HTERT RPE-1 (cell line): ENCODE measurements around the gene COL15A1.

Source experiments
- in situ Hi-C: fragments of 300-500 bp; cut with MboI; formaldehyde crosslinking; loops from 4 replicates; pipeline ENCODE4 v1.14.3; 2020; ENCODE audit warnings: low sequenced_read_pairs

Gene COL15A1

GRCh38 chr9:98992107-98992884 lies 48.6 kb downstream of the COL15A1 start:
- in situ Hi-C loops = no loop called here

DNA sequence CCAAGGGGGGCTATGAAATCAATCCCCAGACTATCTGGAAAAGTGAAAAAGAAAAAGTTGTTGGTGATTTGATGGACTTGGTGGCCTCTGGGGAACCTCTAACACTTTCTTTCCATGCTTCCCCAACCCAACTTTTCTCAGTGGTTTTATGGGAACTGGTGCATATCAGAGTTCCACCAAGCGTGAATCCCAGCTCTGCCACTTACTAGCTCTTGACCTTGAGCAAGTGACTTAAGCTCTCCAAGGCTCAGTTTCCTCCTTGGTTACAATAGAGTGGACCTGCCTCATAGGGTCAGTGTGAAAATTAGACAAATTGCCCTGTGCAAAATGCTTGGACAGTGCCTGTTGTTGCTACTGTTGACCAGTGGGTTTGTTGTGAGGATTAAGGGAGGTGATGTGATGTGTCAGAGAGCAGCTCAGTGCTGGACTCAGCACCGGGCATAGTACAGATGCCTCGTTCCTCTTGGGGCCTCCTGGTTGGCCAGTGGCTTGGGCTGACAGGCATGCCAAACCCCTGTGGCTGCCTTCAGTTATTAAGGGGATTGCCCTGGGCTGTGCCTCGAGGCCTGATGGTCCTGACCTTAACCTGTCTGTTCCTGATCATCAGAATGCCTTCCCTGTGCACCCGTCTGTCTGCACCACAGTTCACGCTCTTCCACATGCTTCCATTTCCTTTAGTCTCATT lies 49.3 kb downstream of the COL15A1 start:
- in situ Hi-C loops = no loop called here

- in situ Hi-C loops = no loop called here
Measured at GRCh38 chr9:98993570-98993945, 49.9 kb downstream of the COL15A1 start.

- in situ Hi-C loops = no loop called here
Measured at GRCh38 chr9:98994172-98995058, 50.7 kb downstream of the COL15A1 start.

DNA sequence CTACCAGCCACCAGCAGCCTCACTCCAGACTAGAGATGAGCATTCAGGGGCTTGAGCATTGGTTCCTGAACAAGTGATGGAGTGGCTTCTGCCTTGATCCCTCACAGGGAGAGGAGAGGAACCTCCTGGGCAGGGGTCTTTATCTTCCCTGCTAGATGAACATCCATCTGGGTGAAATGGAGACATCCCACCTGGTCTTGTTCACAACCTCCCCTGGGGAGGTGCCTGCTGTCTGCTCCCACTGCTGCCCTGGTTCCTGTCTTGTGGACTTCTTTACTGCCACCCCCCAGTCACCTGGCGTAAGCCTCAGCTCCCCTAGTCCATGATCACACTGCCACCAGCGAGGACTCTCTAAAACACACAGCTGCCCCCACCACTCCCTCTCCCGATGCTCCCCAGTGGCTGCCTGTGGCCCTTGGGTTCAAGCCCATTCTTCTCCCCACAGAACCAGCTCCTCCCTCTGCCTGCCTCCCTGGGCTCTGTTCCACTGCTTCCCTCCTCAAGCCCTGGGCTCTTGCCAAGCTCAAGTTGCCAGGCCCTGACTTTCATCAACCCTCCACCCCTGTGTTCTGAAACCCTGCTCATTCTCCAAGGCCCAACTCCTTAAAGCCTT lies 51.5 kb downstream of the COL15A1 start:
- in situ Hi-C loops = no loop called here

GRCh38 chr9:98995971-98996504 lies 52.3 kb downstream of the COL15A1 start:
- in situ Hi-C loops = no loop called here

GRCh38 chr9:98997604-98998003 lies 53.9 kb downstream of the COL15A1 start:
- in situ Hi-C loops = no loop called here

- in situ Hi-C loops = no loop called here
Measured at GRCh38 chr9:98998441-98999151, 54.9 kb downstream of the COL15A1 start.

GRCh38 chr9:98999152-98999525 lies 55.4 kb downstream of the COL15A1 start:
- in situ Hi-C loops = no loop called here

DNA sequence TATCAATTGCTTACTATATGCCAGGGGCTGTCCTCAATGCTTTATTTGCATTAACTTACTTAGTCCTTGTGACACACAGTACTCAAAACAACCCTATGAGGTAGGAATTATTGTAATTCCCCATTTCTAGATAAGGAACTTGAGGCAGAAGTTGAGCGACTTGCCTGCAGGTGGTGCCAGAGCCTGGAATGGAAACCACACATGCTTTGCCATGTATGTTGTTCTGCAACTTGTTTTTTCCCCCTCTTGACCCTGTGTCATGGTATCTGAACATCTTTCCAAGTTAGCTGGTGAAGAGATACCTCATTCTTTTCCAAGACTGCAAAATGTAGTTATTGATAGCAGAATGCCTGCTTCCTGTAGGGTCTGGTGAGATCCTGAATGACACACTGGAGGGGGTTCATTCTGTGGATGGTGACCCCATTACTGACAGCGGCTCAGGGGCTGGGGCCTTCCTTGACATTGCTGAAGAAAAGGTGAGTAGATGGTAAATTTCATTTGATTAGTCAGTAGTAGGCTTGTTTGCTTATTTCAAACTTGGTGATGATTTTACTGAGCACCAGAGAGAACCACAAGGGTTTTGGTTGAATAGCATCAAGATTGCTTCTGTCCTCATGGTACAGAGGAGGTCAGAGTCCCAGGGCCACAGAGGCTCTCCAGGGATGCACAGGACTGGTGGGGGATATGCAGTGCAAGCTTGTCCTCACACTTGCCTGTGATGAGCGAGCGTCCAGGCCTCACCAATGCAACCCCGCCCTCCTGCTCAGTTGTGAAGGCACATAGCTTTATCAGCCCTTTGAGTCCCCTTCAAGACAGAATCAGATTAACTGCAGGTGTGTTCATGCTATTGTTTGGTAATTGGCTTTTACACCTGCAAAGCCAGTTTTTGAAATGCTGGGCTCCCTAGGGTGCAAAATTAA lies 57.0 kb downstream of the COL15A1 start:
- in situ Hi-C loops = loop anchor here (25.0 kb wide), 1 partner anchor 137 kb away; no protein-coding TSS in a partner anchor

DNA sequence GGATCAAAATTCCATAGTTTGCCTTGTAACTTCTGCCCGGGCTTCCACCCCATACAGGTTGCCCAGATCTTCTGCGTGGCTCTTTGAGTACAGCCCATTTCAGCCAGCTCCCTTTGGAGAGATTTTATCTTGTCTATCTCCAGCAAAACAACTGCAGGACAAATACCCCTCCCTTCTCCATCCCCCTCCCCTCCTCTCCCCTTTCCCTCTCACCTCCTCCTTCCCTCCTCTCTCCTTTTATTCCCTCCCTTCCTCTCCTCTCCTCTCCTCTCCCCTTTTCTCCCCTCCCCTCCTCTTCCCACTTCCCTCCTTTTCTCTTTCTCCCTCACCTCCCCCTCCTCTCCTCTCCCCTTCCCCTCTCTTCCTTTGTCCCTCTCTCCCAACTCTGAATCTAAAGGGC lies 58.2 kb downstream of the COL15A1 start:
- in situ Hi-C loops = loop anchor here (25.0 kb wide), 1 partner anchor 135 kb away; no protein-coding TSS in a partner anchor

DNA sequence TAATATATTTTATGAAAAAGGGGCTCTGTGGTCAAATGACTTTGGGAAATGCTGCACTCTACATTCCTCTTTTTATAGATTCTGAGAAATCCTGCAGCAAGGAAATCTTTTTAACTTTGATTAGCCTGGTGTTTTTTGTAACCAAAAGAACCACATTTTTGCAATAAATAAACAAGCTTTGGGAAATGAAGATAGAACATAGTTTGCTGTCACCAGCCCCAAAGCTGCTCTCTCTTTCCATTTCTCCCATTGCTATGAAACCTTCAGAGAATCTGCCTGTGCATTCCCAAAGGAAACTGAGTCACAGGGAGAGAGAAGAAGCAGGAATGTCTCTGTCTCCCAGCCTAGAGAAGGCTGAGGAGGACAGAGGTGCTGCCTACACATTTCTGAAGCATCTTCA lies 59.0 kb downstream of the COL15A1 start:
- in situ Hi-C loops = loop anchor here (25.0 kb wide), 1 partner anchor 135 kb away; no protein-coding TSS in a partner anchor

DNA sequence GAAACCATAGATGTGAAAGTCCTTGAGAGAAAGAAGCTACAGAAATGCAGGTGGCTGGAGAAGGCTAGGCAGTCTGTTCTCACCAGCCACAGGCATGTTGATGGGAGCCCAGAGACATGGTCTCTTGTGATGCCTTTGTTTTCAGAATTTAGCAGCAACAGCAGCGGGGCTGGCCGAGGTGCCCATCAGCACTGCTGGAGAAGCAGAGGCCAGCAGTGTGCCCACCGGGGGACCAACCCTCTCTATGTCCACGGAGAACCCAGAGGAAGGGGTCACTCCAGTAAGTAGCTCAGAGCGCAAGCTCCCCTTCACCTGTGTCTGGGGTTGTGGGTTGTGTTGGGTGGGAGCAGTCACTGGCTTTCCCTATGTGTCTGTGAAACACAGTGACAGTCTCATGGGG lies 59.6 kb downstream of the COL15A1 start:
- in situ Hi-C loops = loop anchor here (25.0 kb wide), 1 partner anchor 134 kb away; no protein-coding TSS in a partner anchor

- in situ Hi-C loops = loop anchor here (25.0 kb wide), 1 partner anchor 133 kb away; no protein-coding TSS in a partner anchor
Measured at GRCh38 chr9:99004115-99004514, 60.4 kb downstream of the COL15A1 start.

DNA sequence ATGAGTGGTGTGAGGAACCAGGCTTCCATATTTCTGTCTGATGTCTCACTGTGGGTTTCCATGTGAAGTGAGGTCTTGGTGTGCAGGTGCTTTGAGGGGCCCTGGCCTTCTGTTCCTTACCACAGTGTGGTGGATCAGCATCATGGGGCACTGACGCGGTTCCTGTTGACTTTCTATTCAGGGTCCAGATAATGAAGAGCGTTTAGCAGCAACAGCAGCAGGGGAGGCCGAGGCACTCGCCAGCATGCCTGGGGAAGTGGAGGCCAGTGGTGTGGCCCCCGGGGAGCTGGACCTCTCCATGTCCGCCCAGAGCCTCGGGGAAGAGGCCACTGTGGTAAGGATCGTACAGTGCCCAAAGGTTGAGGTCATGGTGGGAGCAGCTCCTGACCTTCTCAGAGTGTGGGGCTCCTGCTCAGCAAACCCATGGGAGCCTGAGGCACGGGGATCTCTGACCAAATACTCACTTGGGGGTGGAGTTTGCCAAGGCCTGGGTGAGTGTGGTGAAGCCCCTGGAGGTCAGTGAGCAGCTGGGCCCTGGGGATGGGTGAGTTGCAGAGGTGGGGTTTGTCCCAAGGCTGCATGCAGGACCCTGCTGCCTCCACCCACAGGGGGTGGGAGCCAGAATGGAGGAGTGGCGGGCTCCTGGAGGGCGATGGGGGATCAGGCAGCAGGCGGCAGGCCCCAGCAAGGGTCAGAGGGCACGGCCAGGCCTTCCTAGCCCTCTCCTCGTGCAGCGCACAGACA lies 61.2 kb downstream of the COL15A1 start:
- in situ Hi-C loops = loop anchor here (25.0 kb wide), 1 partner anchor 132 kb away; no protein-coding TSS in a partner anchor

DNA sequence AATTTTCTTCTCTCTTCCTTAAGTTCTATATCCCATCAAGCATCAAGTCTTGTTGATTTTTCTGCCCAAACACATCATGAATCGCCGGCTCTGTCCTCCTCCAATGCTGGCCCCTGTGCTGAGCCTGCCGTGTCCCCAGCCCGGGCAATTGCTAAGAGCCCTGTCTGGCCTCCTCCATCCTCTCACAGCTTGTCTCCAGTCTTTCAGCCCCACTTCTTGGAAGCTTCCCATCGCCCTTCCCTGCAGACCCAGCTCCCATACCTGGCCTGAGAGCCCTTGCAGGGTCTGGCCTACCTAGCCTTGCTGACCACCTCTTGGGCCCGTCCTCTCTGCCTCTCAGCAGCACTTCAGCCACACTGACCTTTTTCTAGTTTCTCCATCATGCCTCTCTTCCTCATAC lies 61.9 kb downstream of the COL15A1 start:
- in situ Hi-C loops = loop anchor here (25.0 kb wide), 1 partner anchor 132 kb away; no protein-coding TSS in a partner anchor

GRCh38 chr9:99006511-99006910 lies 62.8 kb downstream of the COL15A1 start:
- in situ Hi-C loops = loop anchor here (25.0 kb wide), 1 partner anchor 131 kb away; no protein-coding TSS in a partner anchor

DNA sequence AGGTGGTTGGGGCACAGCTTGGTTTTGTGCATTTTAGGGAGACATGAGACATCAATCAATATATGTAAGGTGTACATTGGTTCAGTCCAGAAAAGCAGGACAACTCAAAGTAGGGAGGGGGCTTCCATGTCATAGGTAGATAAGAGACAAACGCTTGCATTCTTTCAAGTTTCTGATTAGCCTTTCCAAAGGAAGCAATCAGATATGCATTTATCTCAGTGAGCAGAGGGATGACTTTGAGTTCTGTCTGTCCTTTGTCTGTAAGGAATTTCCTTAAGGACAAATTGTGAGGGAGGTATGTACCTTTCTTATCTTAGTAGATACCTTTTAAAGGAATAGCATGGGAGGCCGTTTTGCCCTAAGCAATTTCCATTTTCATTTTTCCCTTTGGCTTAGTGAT lies 63.3 kb downstream of the COL15A1 start:
- in situ Hi-C loops = loop anchor here (25.0 kb wide), 1 partner anchor 130 kb away; no protein-coding TSS in a partner anchor
